ENCODE results near the gene INSL3. TPM values are rescaled to one million over a fixed set of nuclear protein-coding genes. Genes with fewer than 3 reads are reported as not detected.

INSL3 gene
- total and polyA plus RNA-seq, 2 of the 13 experiments (the other 11 are each of a cell fraction or from before 2014, with no cell fraction given): 0.30 TPM; not detected in 1

GRCh38 chr19:17837972-17838371, 16.7 kb upstream of the INSL3 start:
- H3K27ac ChIP-seq (ENCODE audit: extremely low read length, insufficient read depth, low read length): no peak overlapping the region
- no peak overlapping the region for H3K4me2 ChIP-seq (ENCODE audit: low read depth, low read length)
- no peaks in the 10 kb centered on the region for H3K4me1 ChIP-seq (ENCODE audit: insufficient read depth, low read length)
- ChIA-PET POLR2A (no interaction called here), CTCF (ENCODE audit: low intra/inter-chr PET ratio, low total read pairs) (no interaction called here)
- WGBS (ENCODE audit: low lambda C conversion rate): 94% methylated on average over 7 of the region's 7 CpGs
- peak; percentile 80 for TF ChIP-seq ZNF629 (CRISPR knock-in tag; conservative IDR thresholded peaks at IDR 0.05)
- no peak for TF ChIP-seq NFKB2 (CRISPR knock-in tag; IDR thresholded peaks at IDR 0.05; ENCODE audit: borderline replicate concordance)
- H3K79me2 ChIP-seq (ENCODE audit: insufficient read depth, low read length): no peaks in the 10 kb centered on the region
- ATAC-seq (no peak), FAIRE-seq (no peak), DNase-seq (ENCODE audit: low spot score) (no peak)
- peaks cover 4 to 6% of the 10 kb centered on the region in 2 experiments; a peak in 2 of 5 replicates for H3K36me3 ChIP-seq (replicated peaks in 1 of 2; ENCODE audit: control insufficient read depth in 1 of 2, insufficient read depth in 2 of 2, low read length in 2 of 2)
- in situ Hi-C loops (cut with HindIII; ENCODE audit: extremely low pct_ligation_motif_present, low pct_unique_long_range_greater_than_20kb) (no loop called here), intact Hi-C loops (cut with micrococcal nuclease; ENCODE audit: unreplicated experiment) (no loop called here)
- H2AFZ ChIP-seq (ENCODE audit: low read length): no peak overlapping the region
- H4K20me1 ChIP-seq (ENCODE audit: insufficient read depth, low read length): no peaks in the 10 kb centered on the region
- no TSS peak for BruUV-seq (replicated peaks)
- no peaks in the 10 kb centered on the region for H3K9me3 ChIP-seq (ENCODE audit: low read length)
- no peaks in the 10 kb centered on the region; a peak in 1 of 5 replicates for H3K27me3 ChIP-seq (ENCODE audit: control insufficient read depth in 1 of 2, insufficient read depth in 2 of 2, low read length in 2 of 2)
- no peak overlapping the region for H3K4me3 ChIP-seq (replicated peaks in 1 of 3; ENCODE audit: insufficient read depth in 1 of 3, low read depth in 2 of 3, low read length in 3 of 3)
- H3K9ac ChIP-seq (ENCODE audit: insufficient read depth, low read depth, low read length): no peak overlapping the region

GRCh38 chr19:17836530-17836929, 15.2 kb upstream of the INSL3 start:
- Histone ChIP-seq H3K4me3 (replicated peaks in 1 of 3; ENCODE audit: insufficient read depth in 1 of 3, low read depth in 2 of 3, low read length in 3 of 3) (no peak overlapping the region), H3K27ac (ENCODE audit: extremely low read length, insufficient read depth, low read length) (no peak overlapping the region), H3K79me2 (ENCODE audit: insufficient read depth, low read length) (no peaks in the 10 kb centered on the region), H3K4me1 (ENCODE audit: insufficient read depth, low read length) (no peaks in the 10 kb centered on the region), H3K9ac (ENCODE audit: insufficient read depth, low read depth, low read length) (no peak overlapping the region), H2AFZ (ENCODE audit: low read length) (no peak overlapping the region), H3K9me3 (ENCODE audit: low read length) (no peaks in the 10 kb centered on the region), H3K36me3 (replicated peaks in 1 of 2; ENCODE audit: control insufficient read depth in 1 of 2, insufficient read depth in 2 of 2, low read length in 2 of 2) (peaks cover 4 to 5% of the 10 kb centered on the region in 2 experiments; a peak in 3 of 5 replicates), H3K27me3 (ENCODE audit: control insufficient read depth in 1 of 2, insufficient read depth in 2 of 2, low read length in 2 of 2) (no peaks in the 10 kb centered on the region), H3K4me2 (ENCODE audit: low read depth, low read length) (no peak overlapping the region), H4K20me1 (ENCODE audit: insufficient read depth, low read length) (no peaks in the 10 kb centered on the region)
- DNase-seq (ENCODE audit: low spot score): no peak
- no peak for FAIRE-seq
- ChIA-PET CTCF (ENCODE audit: low intra/inter-chr PET ratio, low total read pairs) (no interaction called here), POLR2A (no interaction called here)
- 87% methylated on average over 4 of the region's 4 CpGs for WGBS (ENCODE audit: low lambda C conversion rate)
- no peak for TF ChIP-seq ZNF616 (CRISPR knock-in tag; IDR thresholded peaks at IDR 0.05; ENCODE audit: low read depth)
- no peak for TF ChIP-seq ZBTB34 (CRISPR knock-in tag; IDR thresholded peaks at IDR 0.05)
- TF ChIP-seq ZNF343 (CRISPR knock-in tag; IDR thresholded peaks at IDR 0.05): no peak
- TF ChIP-seq MBD4 (IDR thresholded peaks at IDR 0.05; ENCODE audit: borderline replicate concordance, low read length): no peak
- TF ChIP-seq RAD21 (CRISPR knock-in tag; IDR thresholded peaks at IDR 0.05): no peak
- no peak for ATAC-seq
- intact Hi-C loops (cut with micrococcal nuclease; ENCODE audit: unreplicated experiment) (no loop called here), in situ Hi-C loops (cut with HindIII; ENCODE audit: extremely low pct_ligation_motif_present, low pct_unique_long_range_greater_than_20kb) (no loop called here)
- BruUV-seq (replicated peaks): TSS peak; percentile 48
